A549 (cell line): Measurements from ENCODE around the gene MACROH2A2. TPM values are rescaled to one million over a fixed set of nuclear protein-coding genes. Genes with fewer than 3 reads are reported as not detected.

Experiments
- ATAC-seq, 2 experiments: fragments of 200-7000 bp in 1 of 2; fragments of >200 bp in 1 of 2; cut with Nextera tagmentation in 1 of 2; cut with Tn5 transposase in 1 of 2; 3 replicates each; pipeline versions ENCODE4 v1.8.0 to v1.9.1; 2018 to 2020; ENCODE audit warnings: mild to moderate bottlenecking in 1 of 2, moderate library complexity in 1 of 2
- CTCF ChIA-PET: fragments of 300-600 bp; sonication (Branson Sonifier 250); formaldehyde crosslinking; extraction: SDS; loops from one replicate; lab custom pipeline; 2021; ENCODE audit warnings: antibody characterized with exemption, inconsistent platforms; lab: Yijun Ruan, JAX
- POLR2A ChIA-PET: fragments of 350-600 bp; formaldehyde crosslinking; extraction: SDS; loops from one replicate; lab custom pipeline; 2021; ENCODE audit warnings: antibody characterized with exemption, inconsistent platforms; lab: Yijun Ruan, JAX
- DNase-seq, 2 experiments: peaks; one replicate each; pipeline versions ENCODE4 v3.0.0 to v3.0.0-alpha.2; 2011 to 2016; ENCODE audit warnings: low read depth in 1 of 2, low spot score in 1 of 2
- FAIRE-seq: peaks from 2 replicates; lab custom pipeline; 2011; peaks lifted over from hg19 to GRCh38; lab: Jason Lieb, UNC
- H3K27ac ChIP-seq, 2 experiments: fragments of >200 bp; sonication (Bioruptor Twin); formaldehyde crosslinking; 3 replicates each; pipeline ENCODE4 v1.5.1; 2016 to 2017
- H3K4me1 ChIP-seq: fragments of >200 bp; sonication (Bioruptor Twin); formaldehyde crosslinking; 3 replicates; pipeline ENCODE4 v1.6.1; 2016
- H3K4me2 ChIP-seq: fragments of >200 bp; sonication (Bioruptor Twin); formaldehyde crosslinking; 3 replicates; pipeline ENCODE4 v1.6.1; 2016
- H3K4me3 ChIP-seq: fragments of >200 bp; sonication (Bioruptor Twin); formaldehyde crosslinking; 3 replicates; pipeline ENCODE4 v1.5.1; 2016
- H3K9me3 ChIP-seq: fragments of >200 bp; sonication (Bioruptor Twin); formaldehyde crosslinking; 3 replicates; pipeline ENCODE4 v1.6.1; 2016
- CEBPB ChIP-seq, 2 experiments: fragments of >200 bp in 1 of 2; sonication (Bioruptor Twin) in 1 of 2; formaldehyde crosslinking in 1 of 2; IDR thresholded peaks; 2 replicates each; pipeline ENCODE4 v1.6.1; 2012 to 2016
- CHD4 ChIP-seq: fragments of 200-600 bp; sonication (generic); IDR thresholded peaks from 2 replicates; pipeline ENCODE4 v1.6.1; 2016; ENCODE audit warnings: antibody characterized with exemption, mild to moderate bottlenecking, borderline replicate concordance
- ESRRA ChIP-seq: fragments of 150-350 bp; IDR thresholded peaks from 2 replicates; pipeline ENCODE4 v1.6.1; 2014; ENCODE audit warnings: mild to moderate bottlenecking, low read length, borderline replicate concordance
- HOXA7 ChIP-seq: fragments of 250-450 bp; sonication (Bioruptor Pico); IDR thresholded peaks from 2 replicates; pipeline ENCODE4 v1.5.0; 2020; ENCODE audit warnings: mild to moderate bottlenecking, moderate library complexity
- HOXB13 ChIP-seq: fragments of 250-450 bp; sonication (Bioruptor Pico); IDR thresholded peaks from 2 replicates; pipeline ENCODE4 v1.5.0; 2020; ENCODE audit warnings: low read depth, mild to moderate bottlenecking, moderate library complexity
- KDM1A ChIP-seq: fragments of 200-600 bp; sonication (generic); IDR thresholded peaks from 2 replicates; pipeline ENCODE4 v1.6.1; 2016; ENCODE audit warnings: low read depth, mild to moderate bottlenecking
- KDM5A ChIP-seq: fragments of 200-600 bp; sonication (generic); IDR thresholded peaks from 2 replicates; pipeline ENCODE4 v1.6.1; 2016; ENCODE audit warnings: antibody characterized with exemption, mild to moderate bottlenecking
- MAFK ChIP-seq: fragments of 450-650 bp; IDR thresholded peaks from 2 replicates; pipeline ENCODE4 v1.6.1; 2014; ENCODE audit not compliant: partially characterized antibody
- NPAS2 ChIP-seq: fragments of 250-450 bp; sonication (Bioruptor Pico); IDR thresholded peaks from 2 replicates; pipeline ENCODE4 v1.8.0; 2022; ENCODE audit warnings: mild to moderate bottlenecking, moderate library complexity, borderline replicate concordance
- PHF8 ChIP-seq: fragments of 200-600 bp; sonication (generic); IDR thresholded peaks from 2 replicates; pipeline ENCODE4 v1.6.1; 2016; ENCODE audit warnings: low read depth, mild to moderate bottlenecking, antibody characterized with exemption, moderate library complexity, borderline replicate concordance
- POLR2AphosphoS2 ChIP-seq: conservative IDR thresholded peaks from 2 replicates; pipeline ENCODE4 v1.6.1; 2012; ENCODE audit warnings: low read length, improper control_type of control experiment, inconsistent platforms
- RAD21 ChIP-seq, 2 experiments: fragments of >200 bp in 1 of 2; sonication (Bioruptor Twin) in 1 of 2; formaldehyde crosslinking in 1 of 2; IDR thresholded peaks in 1 of 2; conservative IDR thresholded peaks in 1 of 2; 2 replicates in 1 of 2; 3 replicates in 1 of 2; pipeline ENCODE4 v1.6.1; 2012 to 2018; ENCODE audit warnings: inconsistent platforms in 1 of 2
- RFX5 ChIP-seq: fragments of 450-650 bp; IDR thresholded peaks from 2 replicates; pipeline ENCODE4 v1.7.1; 2014; ENCODE audit warnings: antibody characterized with exemption, mild to moderate bottlenecking, moderate library complexity
- TP53 ChIP-seq: fragments of 250-450 bp; sonication (Bioruptor Pico); IDR thresholded peaks from 2 replicates; pipeline ENCODE4 v1.5.0; 2021; ENCODE audit warnings: mild to moderate bottlenecking, moderate library complexity
- ZFP36 ChIP-seq: fragments of 450-650 bp; IDR thresholded peaks from 2 replicates; pipeline ENCODE4 v1.6.1; 2014; ENCODE audit warnings: borderline replicate concordance; ENCODE audit not compliant: partially characterized antibody
- ZNF302 ChIP-seq: fragments of 250-450 bp; sonication (Bioruptor Pico); IDR thresholded peaks from 2 replicates; pipeline ENCODE4 v1.9.0; 2021; ENCODE audit warnings: inconsistent platforms, mild to moderate bottlenecking, moderate library complexity
- ZSCAN20 ChIP-seq: fragments of 250-450 bp; sonication (Bioruptor Pico); IDR thresholded peaks from 2 replicates; pipeline ENCODE4 v1.8.0; 2022; ENCODE audit warnings: mild to moderate bottlenecking, moderate library complexity
- WGBS: methylation state at CpG from one replicate; pipeline ENCODE4 v1.1.6; 2017; ENCODE audit errors: missing lambda C conversion rate; 5-methylcytosine and 5-hydroxymethylcytosine counted together
- polyA plus RNA-seq, 4 experiments: library from polyadenylated mRNA; depleted of rRNA in 3 of 4; stranded (reverse); fragments of >200 nt; fragmentation: RNase III in 1 of 4; extraction: RNeasy Plus Mini Kit Qiagen cat#74134 plus additional on column Dnase treatment in 1 of 4; gene quantifications; 2 replicates in 3 of 4; 3 replicates in 1 of 4; pipeline ENCODE4 v1.2.3, GENCODE V29; 2011 to 2017
- TF ChIP-seq, protein P1 (sequence below): fragments of >200 bp; sonication (Bioruptor Twin); formaldehyde crosslinking; IDR thresholded peaks from 3 replicates; pipeline ENCODE4 v1.5.1; 2016
- TF ChIP-seq, protein P2 (sequence below): fragments of 200-600 bp; sonication (generic); IDR thresholded peaks from 2 replicates; pipeline ENCODE4 v1.6.1; 2016; ENCODE audit warnings: antibody characterized with exemption, mild to moderate bottlenecking, moderate library complexity
- TF ChIP-seq, protein P3 (sequence below): fragments of >200 bp; sonication (Bioruptor Twin); formaldehyde crosslinking; IDR thresholded peaks from 2 replicates; pipeline ENCODE4 v1.6.1; 2016
- TF ChIP-seq, protein P4 (sequence below): fragments of 250-450 bp; sonication (Bioruptor Pico); IDR thresholded peaks from 2 replicates; pipeline ENCODE4 v1.5.0; 2020; ENCODE audit warnings: low read depth, mild to moderate bottlenecking, moderate library complexity

MACROH2A2 gene
- polyA plus RNA-seq, 2 of the 4 experiments (the other 2 are of a cell fraction), result 22.2 to 29.6 TPM

DNA sequence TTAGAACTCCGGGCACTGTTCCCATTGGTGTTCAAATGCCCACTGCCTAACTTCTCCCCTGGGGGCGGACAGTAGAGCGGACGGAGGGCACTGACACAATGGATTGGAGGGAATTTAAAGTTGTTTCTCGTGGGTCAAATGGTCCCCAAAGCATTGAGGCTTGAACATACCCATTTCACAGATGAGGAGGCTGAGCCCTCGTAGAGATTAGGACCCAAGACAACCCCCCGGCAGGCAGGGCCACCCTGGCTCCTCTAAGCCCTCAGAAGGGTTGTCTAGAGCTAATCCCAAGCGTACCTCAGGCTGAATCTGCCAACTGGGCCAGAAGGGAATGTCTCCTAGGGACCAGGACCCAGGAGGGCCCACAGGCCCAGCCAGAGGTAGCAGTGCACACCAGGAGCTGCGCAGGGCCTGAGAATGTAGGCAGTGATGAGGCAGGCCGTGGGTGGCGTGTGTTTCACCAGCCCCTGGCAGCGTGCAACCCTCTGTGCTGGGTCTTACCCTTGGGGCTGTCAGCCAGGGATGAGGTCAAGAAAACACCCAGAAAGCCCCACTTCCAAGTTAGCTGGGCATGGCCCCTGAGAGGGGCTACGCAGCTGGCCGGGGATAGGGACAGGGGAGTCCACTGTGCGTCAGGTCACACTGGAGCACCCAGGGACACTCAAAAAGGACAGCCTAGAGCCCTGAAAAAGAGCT is 74.2 kb downstream of the MACROH2A2 start:
- no peak for ATAC-seq
- no peak for FAIRE-seq
- WGBS, result 92% methylated on average over 13 of the region's 15 CpGs
- ChIA-PET CTCF (interaction anchor here (1.2 to 14.0 kb wide), 5 partner anchors 9 to 18 kb away, joined by 3 to 228 read pairs (median 5); partner anchors contain the start of gene TYSND1), POLR2A (no interaction called here)
- TF ChIP-seq KDM1A (peak; percentile 34; the same call in 1 of the 2 replicates), HOXA7 (no peak)
- Histone ChIP-seq H3K9me3 (no peaks in the 10 kb centered on the region), H3K4me2 (no peak overlapping the region), H3K4me1 (peaks cover 18% of the 10 kb centered on the region; the same call in 2 of the 3 replicates), H3K27ac (no peak overlapping the region), H3K4me3 (no peak overlapping the region)
- no peak for DNase-seq

DNA sequence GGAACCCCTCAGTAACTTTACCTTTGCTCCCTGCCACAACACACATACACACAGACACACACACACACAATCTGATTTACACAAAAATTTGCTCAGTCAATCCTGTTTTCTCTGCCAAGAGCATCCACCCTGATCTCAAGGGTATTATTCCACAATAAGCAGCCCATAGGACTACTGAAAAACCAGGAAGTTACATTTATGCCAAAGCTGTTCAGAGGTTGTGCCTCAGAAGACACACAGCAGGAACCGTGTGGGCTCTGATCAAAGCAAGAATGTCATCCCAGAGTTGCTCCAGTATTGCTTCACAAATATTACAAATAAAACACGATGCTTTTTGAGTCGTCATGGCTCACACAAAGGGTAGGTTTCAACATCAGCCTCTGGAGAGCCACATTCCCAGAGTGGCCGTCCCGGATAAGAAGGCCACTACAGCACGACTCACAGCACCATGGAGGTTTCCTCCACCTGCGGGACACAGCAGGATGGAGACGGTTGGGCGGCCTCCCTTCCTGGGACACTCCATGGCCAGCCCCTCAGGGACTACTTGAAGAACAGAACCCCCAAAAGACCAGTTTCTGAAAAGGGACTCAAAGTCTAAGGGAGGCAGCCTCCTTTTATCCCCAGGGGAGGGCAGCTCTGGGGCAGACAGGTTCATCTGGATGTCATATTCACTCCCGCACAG is 78.4 kb downstream of the MACROH2A2 start:
- ATAC-seq (peak; percentile 33 to 43), DNase-seq (peak in 1 of 2 experiments; percentile 62), FAIRE-seq (no peak)
- peak overlapping the region; percentile 92 to 94 for H3K27ac ChIP-seq
- H3K4me3 ChIP-seq, result peak overlapping the region; percentile 83
- H3K9me3 ChIP-seq, result no peaks in the 10 kb centered on the region
- POLR2A ChIA-PET, result interaction anchor here (0.6 kb wide), 1 partner anchor 15 kb away, joined by 3 read pairs; the partner anchor contains the start of gene TYSND1
- TF ChIP-seq CEBPB (IDR thresholded peaks at IDR 0.05) (peak in 1 of 2 experiments; percentile 71; a peak in 1 of 4 replicates), ZNF302 (no peak)
- peak overlapping the region; percentile 71 for H3K4me2 ChIP-seq
- CTCF ChIA-PET, result interaction anchor here (0.7 to 4.8 kb wide), 5 partner anchors 8 to 33 kb away, joined by 3 to 31 read pairs (median 8); partner anchors contain the start of gene TYSND1
- peaks cover 28% of the 10 kb centered on the region for H3K4me1 ChIP-seq
- WGBS, result 27% methylated on average over 10 of the region's 10 CpGs

DNA sequence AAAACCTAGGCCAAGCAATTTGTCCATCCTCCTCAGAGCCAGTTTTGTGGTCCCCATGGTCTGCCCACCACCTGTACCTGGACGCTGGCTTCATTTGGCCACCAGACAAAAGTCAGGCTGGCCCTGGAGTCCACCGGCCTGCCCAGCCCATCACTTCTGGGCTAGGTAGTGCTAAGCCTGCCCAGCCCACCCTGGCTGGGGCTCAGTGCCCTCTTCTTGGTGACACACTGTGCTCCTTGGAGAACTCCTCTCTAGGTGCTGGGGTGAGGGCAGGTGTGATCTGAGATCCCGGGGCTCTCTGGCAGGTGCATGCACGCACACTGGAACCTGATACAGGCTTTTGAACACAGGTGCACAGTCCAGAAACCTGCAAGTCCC is 78.9 kb downstream of the MACROH2A2 start:
- H3K4me1 ChIP-seq, result peaks cover 28% of the 10 kb centered on the region
- ATAC-seq (peak; percentile 42 to 44; a peak in 5 of 6 replicates), FAIRE-seq (no peak), DNase-seq (no peak)
- peak overlapping the region; percentile 83 for H3K4me3 ChIP-seq
- ChIA-PET POLR2A (interaction anchor here (0.6 kb wide), 2 partner anchors 15 kb away, joined by 3 to 5 read pairs; partner anchors contain the start of gene TYSND1), CTCF (interaction anchor here (4.1 to 4.8 kb wide), 2 partner anchors 14 to 16 kb away, joined by 17 to 31 read pairs; partner anchors contain the start of gene TYSND1)
- TF ChIP-seq POLR2AphosphoS2 (no peak), RFX5 (no peak), TP53 (CRISPR knock-in tag) (no peak), MAFK (no peak), NPAS2 (CRISPR knock-in tag) (no peak), RAD21 (conservative IDR thresholded peaks at IDR 0.05 in 1 of 2, IDR thresholded peaks at IDR 0.05 in 1 of 2) (no peak), PHF8 (no peak), CHD4 (no peak), ZSCAN20 (CRISPR knock-in tag) (no peak), CEBPB (IDR thresholded peaks at IDR 0.05) (no peak), HOXB13 (CRISPR knock-in tag) (no peak), ZFP36 (no peak), ESRRA (no peak), KDM5A (no peak)
- TF ChIP-seq, protein P1, sequence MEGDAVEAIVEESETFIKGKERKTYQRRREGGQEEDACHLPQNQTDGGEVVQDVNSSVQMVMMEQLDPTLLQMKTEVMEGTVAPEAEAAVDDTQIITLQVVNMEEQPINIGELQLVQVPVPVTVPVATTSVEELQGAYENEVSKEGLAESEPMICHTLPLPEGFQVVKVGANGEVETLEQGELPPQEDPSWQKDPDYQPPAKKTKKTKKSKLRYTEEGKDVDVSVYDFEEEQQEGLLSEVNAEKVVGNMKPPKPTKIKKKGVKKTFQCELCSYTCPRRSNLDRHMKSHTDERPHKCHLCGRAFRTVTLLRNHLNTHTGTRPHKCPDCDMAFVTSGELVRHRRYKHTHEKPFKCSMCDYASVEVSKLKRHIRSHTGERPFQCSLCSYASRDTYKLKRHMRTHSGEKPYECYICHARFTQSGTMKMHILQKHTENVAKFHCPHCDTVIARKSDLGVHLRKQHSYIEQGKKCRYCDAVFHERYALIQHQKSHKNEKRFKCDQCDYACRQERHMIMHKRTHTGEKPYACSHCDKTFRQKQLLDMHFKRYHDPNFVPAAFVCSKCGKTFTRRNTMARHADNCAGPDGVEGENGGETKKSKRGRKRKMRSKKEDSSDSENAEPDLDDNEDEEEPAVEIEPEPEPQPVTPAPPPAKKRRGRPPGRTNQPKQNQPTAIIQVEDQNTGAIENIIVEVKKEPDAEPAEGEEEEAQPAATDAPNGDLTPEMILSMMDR, result no peak
- TF ChIP-seq, protein P2, sequence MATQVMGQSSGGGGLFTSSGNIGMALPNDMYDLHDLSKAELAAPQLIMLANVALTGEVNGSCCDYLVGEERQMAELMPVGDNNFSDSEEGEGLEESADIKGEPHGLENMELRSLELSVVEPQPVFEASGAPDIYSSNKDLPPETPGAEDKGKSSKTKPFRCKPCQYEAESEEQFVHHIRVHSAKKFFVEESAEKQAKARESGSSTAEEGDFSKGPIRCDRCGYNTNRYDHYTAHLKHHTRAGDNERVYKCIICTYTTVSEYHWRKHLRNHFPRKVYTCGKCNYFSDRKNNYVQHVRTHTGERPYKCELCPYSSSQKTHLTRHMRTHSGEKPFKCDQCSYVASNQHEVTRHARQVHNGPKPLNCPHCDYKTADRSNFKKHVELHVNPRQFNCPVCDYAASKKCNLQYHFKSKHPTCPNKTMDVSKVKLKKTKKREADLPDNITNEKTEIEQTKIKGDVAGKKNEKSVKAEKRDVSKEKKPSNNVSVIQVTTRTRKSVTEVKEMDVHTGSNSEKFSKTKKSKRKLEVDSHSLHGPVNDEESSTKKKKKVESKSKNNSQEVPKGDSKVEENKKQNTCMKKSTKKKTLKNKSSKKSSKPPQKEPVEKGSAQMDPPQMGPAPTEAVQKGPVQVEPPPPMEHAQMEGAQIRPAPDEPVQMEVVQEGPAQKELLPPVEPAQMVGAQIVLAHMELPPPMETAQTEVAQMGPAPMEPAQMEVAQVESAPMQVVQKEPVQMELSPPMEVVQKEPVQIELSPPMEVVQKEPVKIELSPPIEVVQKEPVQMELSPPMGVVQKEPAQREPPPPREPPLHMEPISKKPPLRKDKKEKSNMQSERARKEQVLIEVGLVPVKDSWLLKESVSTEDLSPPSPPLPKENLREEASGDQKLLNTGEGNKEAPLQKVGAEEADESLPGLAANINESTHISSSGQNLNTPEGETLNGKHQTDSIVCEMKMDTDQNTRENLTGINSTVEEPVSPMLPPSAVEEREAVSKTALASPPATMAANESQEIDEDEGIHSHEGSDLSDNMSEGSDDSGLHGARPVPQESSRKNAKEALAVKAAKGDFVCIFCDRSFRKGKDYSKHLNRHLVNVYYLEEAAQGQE, result no peak
- TF ChIP-seq, protein P3, sequence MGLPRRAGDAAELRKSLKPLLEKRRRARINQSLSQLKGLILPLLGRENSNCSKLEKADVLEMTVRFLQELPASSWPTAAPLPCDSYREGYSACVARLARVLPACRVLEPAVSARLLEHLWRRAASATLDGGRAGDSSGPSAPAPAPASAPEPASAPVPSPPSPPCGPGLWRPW, result no peak
- TF ChIP-seq, protein P4, sequence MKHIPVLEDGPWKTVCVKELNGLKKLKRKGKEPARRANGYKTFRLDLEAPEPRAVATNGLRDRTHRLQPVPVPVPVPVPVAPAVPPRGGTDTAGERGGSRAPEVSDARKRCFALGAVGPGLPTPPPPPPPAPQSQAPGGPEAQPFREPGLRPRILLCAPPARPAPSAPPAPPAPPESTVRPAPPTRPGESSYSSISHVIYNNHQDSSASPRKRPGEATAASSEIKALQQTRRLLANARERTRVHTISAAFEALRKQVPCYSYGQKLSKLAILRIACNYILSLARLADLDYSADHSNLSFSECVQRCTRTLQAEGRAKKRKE (CRISPR knock-in tag), result no peak
- H3K9me3 ChIP-seq, result no peaks in the 10 kb centered on the region
- peak overlapping the region; percentile 71 for H3K4me2 ChIP-seq
- H3K27ac ChIP-seq, result peak overlapping the region; percentile 92 to 94
- WGBS, result 49% methylated on average over 2 of the region's 4 CpGs
